Activated naive CD8-positive, alpha-beta T cell treated with anti-CD3 and anti-CD28 coated beads, Interleukin-2, amount 10 ng/mL, durations not matched to agents 7 days and 5 days (primary cell): ENCODE results near the gene RAB40A. TPM values are rescaled to one million over a fixed set of nuclear protein-coding genes. Genes with fewer than 3 reads are reported as not detected.

Experiments
- ATAC-seq: fragments of 150-1000 bp; cut with Tn5 transposase; one replicate; pipeline ENCODE4 v1.10.0; 2021; ENCODE audit warnings: low read depth, moderate library complexity
- POLR2A ChIA-PET: fragments of 350-600 bp; sonication (Branson Sonifier 250); formaldehyde crosslinking; loops from one replicate; lab custom pipeline; 2021; ENCODE audit warnings: antibody characterized with exemption; lab: Charles Lee
- DNase-seq: peaks from one replicate; pipeline ENCODE4 v3.0.0; 2021
- H3K27ac Mint-ChIP-seq: one replicate; pipeline ENCODE4 v1.8.0; 2022; ENCODE audit warnings: mild to moderate bottlenecking, mixed read lengths
- H3K27me3 Mint-ChIP-seq: one replicate; pipeline ENCODE4 v1.8.0; 2022; ENCODE audit warnings: mild to moderate bottlenecking, moderate library complexity, mixed read lengths
- H3K36me3 Mint-ChIP-seq: one replicate; pipeline ENCODE4 v1.8.0; 2021; ENCODE audit warnings: mild to moderate bottlenecking, mixed read lengths
- H3K4me1 Mint-ChIP-seq: one replicate; pipeline ENCODE4 v1.8.0; 2021; ENCODE audit warnings: mixed read lengths
- H3K4me3 Mint-ChIP-seq: one replicate; pipeline ENCODE4 v1.8.0; 2022; ENCODE audit warnings: mild to moderate bottlenecking, moderate library complexity, mixed read lengths
- H3K9me3 Mint-ChIP-seq: one replicate; pipeline ENCODE4 v1.8.0; 2021; ENCODE audit warnings: mixed read lengths
- total RNA-seq, 2 experiments: library from RNA; stranded (reverse); gene quantifications; one replicate each; pipeline ENCODE4 v1.2.3, GENCODE V29; 2021

RAB40A gene
- total RNA-seq, 2 experiments from 2014 or later: 0.22 to 0.26 TPM

GRCh38 chrX:103537871-103538387, 18.6 kb upstream of the RAB40A start:
- POLR2A ChIA-PET: no interaction called here
- Mint-ChIP-seq H3K4me3 (no peak overlapping the region), H3K9me3 (no peaks in the 10 kb centered on the region), H3K27ac (no peak overlapping the region), H3K36me3 (no peaks in the 10 kb centered on the region), H3K27me3 (peaks cover 2% of the 10 kb centered on the region), H3K4me1 (peaks cover 4% of the 10 kb centered on the region)
- ATAC-seq (no peak), DNase-seq (no peak)

GRCh38 chrX:103536732-103537131, 17.4 kb upstream of the RAB40A start:
- peaks cover 4% of the 10 kb centered on the region for H3K4me1 Mint-ChIP-seq
- POLR2A ChIA-PET: no interaction called here
- DNase-seq: no peak
- no peaks in the 10 kb centered on the region for H3K9me3 Mint-ChIP-seq
- no peaks in the 10 kb centered on the region for H3K36me3 Mint-ChIP-seq
- H3K27me3 Mint-ChIP-seq: peaks cover 2% of the 10 kb centered on the region
- no peak for ATAC-seq
- no peak overlapping the region for H3K27ac Mint-ChIP-seq
- no peak overlapping the region for H3K4me3 Mint-ChIP-seq

DNA sequence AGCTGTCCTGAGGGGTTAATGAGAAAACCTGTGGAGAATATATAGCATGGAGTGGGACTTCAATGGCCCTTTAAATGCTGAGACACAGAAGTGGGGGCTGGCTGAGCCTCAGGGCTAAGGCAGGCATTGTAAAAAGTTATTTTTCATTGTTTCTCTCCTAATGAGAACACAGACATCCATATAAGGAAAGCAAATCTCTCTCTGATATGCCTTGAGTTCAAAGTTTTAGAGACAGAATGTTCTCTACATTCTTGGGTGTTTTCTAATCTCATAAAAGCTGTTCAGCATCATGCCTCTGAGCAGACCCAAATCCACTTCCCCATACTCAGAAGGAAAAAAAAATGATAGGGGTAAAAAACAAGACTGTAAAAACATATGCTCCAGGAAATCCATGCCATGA, 16.8 kb upstream of the RAB40A start:
- H3K36me3 Mint-ChIP-seq: no peaks in the 10 kb centered on the region
- H3K9me3 Mint-ChIP-seq: no peaks in the 10 kb centered on the region

DNA sequence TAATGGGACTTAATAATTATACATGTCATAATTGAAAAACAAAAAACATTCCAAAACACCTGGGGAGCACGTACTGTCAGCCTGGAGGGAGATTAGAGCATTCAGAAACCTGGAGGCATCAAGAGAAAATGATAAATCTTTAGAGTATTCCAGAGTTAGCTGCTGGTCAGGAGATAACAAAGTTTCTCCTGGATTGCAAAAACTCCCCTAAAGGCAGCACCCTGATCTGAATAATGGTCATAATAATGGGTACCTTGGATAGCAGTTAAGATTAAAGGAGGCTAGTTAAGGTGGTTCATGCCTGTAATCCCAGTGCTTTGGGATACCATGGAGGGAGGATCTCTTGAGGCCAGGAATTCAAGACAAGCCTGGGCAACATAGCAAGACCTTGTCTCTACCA, 15.9 kb upstream of the RAB40A start:
- no peaks in the 10 kb centered on the region for H3K36me3 Mint-ChIP-seq
- no peak for DNase-seq
- peaks cover 2% of the 10 kb centered on the region for H3K27me3 Mint-ChIP-seq
- H3K27ac Mint-ChIP-seq: no peak overlapping the region
- H3K4me1 Mint-ChIP-seq: peaks cover 4% of the 10 kb centered on the region
- POLR2A ChIA-PET: no interaction called here
- H3K9me3 Mint-ChIP-seq: no peaks in the 10 kb centered on the region
- H3K4me3 Mint-ChIP-seq: no peak overlapping the region
- no peak for ATAC-seq

More for the DNA sequence above, 16.8 kb upstream of the RAB40A start:
- POLR2A ChIA-PET: no interaction called here
- DNase-seq: no peak
- Mint-ChIP-seq H3K27ac (no peak overlapping the region), H3K27me3 (peaks cover 2% of the 10 kb centered on the region), H3K4me3 (no peak overlapping the region), H3K4me1 (peaks cover 4% of the 10 kb centered on the region)
- ATAC-seq: no peak

DNA sequence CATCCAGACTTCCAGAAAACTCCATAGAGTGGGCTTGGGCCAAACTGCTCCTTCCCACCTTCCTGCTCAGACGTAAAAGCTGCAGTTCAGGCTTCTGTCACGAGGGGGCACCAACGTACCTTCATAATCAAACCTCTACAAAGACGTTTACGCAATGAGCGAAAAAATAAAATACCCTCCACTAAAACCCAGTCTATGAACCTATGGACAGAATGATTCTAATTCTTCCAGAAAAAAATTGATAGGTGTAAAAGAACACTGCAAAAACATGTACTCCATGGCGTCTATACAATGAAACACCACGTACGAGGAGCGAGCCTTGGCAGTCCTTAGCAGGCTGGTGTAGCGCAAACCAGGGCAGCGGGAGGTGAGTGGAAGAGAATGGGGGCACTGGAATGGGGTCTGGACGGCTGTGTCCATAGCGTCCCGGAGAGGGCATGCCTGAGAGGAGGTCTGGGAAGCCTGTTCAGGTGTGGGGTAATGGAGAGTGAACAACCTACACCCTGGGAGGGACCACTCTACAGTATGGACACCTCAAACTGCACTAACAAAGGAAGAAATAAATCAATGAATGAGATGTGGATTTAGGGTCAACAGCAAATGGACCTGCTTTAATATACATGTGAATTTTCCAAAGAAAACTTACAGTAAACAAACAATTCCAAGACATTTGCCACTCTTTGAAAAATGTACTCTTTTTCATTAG, 14.4 kb upstream of the RAB40A start:
- POLR2A ChIA-PET: no interaction called here
- no peak overlapping the region for H3K27ac Mint-ChIP-seq
- peaks cover 4% of the 10 kb centered on the region for H3K4me1 Mint-ChIP-seq
- ATAC-seq (no peak), DNase-seq (peak; percentile 63)
- H3K27me3 Mint-ChIP-seq: peaks cover 2% of the 10 kb centered on the region
- no peaks in the 10 kb centered on the region for H3K36me3 Mint-ChIP-seq
- H3K9me3 Mint-ChIP-seq: no peaks in the 10 kb centered on the region
- H3K4me3 Mint-ChIP-seq: peak overlapping the region; percentile 73

- no peak overlapping the region for H3K4me3 Mint-ChIP-seq
- peaks cover 2% of the 10 kb centered on the region for H3K27me3 Mint-ChIP-seq
- POLR2A ChIA-PET: no interaction called here
- DNase-seq (no peak), ATAC-seq (no peak)
- peaks cover 4% of the 10 kb centered on the region for H3K4me1 Mint-ChIP-seq
- no peak overlapping the region for H3K27ac Mint-ChIP-seq
- H3K9me3 Mint-ChIP-seq: no peaks in the 10 kb centered on the region
- no peaks in the 10 kb centered on the region for H3K36me3 Mint-ChIP-seq
Observed at GRCh38 chrX:103531002-103531401, 11.7 kb upstream of the RAB40A start.

DNA sequence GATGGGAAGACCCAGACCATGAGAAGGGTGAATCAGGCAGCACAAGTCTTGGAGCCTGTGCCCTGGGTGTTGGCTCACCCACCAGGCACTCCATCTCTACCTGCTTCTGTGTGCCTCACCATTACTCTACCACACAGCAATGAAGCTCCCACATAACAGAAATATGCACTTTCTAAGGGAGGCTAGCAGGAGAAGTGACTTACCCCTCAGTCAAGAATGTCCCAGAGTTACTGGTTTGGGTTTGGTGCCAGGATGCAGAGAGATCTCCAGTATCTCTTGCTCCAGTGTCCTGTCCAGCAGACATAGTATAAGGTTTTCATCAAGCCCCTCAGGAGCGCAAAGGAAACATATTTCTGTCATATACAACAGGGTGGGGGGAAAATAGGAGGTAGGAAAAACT, 11.3 kb upstream of the RAB40A start:
- Mint-ChIP-seq H3K9me3 (no peaks in the 10 kb centered on the region), H3K4me3 (no peak overlapping the region), H3K27me3 (peaks cover 2% of the 10 kb centered on the region), H3K27ac (no peak overlapping the region), H3K36me3 (no peaks in the 10 kb centered on the region), H3K4me1 (peaks cover 4% of the 10 kb centered on the region)
- no peak for ATAC-seq
- DNase-seq: no peak
- POLR2A ChIA-PET: no interaction called here

- ATAC-seq: no peak
- H3K27ac Mint-ChIP-seq: no peak overlapping the region
- no peaks in the 10 kb centered on the region for H3K36me3 Mint-ChIP-seq
- DNase-seq: no peak
- POLR2A ChIA-PET: no interaction called here
- no peaks in the 10 kb centered on the region for H3K27me3 Mint-ChIP-seq
- no peak overlapping the region for H3K4me3 Mint-ChIP-seq
- peaks cover 4% of the 10 kb centered on the region for H3K4me1 Mint-ChIP-seq
- no peaks in the 10 kb centered on the region for H3K9me3 Mint-ChIP-seq
Observed at GRCh38 chrX:103529550-103529949, 10.3 kb upstream of the RAB40A start.

DNA sequence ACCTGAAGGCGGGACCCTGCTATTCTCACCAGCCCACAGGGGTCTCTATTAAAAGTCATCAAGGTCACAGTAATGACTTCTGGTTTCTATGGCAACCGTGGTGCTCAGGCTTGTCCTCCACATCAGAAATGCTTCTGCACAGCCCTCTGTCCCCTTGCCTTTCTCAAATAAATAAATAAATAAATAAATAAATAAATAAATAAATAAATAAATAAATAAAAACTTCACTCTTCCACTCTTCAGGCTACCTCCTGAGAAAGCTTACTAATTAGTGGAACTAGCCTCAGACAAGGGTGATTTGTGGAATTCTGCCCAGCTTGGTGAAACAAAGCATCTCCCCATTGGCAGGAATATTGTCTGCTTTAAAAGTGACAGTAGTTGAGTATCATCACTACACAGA, 5.5 kb upstream of the RAB40A start:
- POLR2A ChIA-PET: no interaction called here
- no peak for DNase-seq
- ATAC-seq: no peak
- H3K27me3 Mint-ChIP-seq: no peaks in the 10 kb centered on the region
- no peaks in the 10 kb centered on the region for H3K36me3 Mint-ChIP-seq
- no peak overlapping the region for H3K27ac Mint-ChIP-seq
- H3K4me3 Mint-ChIP-seq: no peak overlapping the region
- no peaks in the 10 kb centered on the region for H3K4me1 Mint-ChIP-seq
- no peaks in the 10 kb centered on the region for H3K9me3 Mint-ChIP-seq

DNA sequence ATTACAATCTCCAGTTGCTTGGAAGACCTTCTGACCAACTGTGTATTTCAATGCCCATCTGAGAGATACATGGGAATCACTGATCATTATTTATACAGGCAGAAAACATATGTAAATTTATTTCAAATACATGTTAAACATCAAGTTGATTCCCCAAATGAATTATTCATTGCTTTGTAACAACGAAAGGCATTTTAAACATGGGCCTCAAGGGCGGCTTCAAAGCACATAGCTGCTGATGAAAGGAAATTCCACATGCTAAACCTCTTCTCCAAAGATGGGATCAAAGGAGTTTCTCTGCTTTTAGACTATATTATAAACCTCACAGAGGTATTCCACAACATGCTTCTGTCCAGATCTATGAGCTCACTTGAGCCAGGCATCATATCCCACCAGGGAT, 4.3 kb upstream of the RAB40A start:
- no peak overlapping the region for H3K4me3 Mint-ChIP-seq
- DNase-seq: no peak
- no peaks in the 10 kb centered on the region for H3K36me3 Mint-ChIP-seq
- POLR2A ChIA-PET: no interaction called here
- H3K27ac Mint-ChIP-seq: no peak overlapping the region
- no peaks in the 10 kb centered on the region for H3K9me3 Mint-ChIP-seq
- H3K27me3 Mint-ChIP-seq: no peaks in the 10 kb centered on the region
- no peak for ATAC-seq
- H3K4me1 Mint-ChIP-seq: no peaks in the 10 kb centered on the region

- H3K27ac Mint-ChIP-seq: no peak overlapping the region
- H3K36me3 Mint-ChIP-seq: no peaks in the 10 kb centered on the region
- peaks cover 2% of the 10 kb centered on the region for H3K4me1 Mint-ChIP-seq
- no peak for DNase-seq
- POLR2A ChIA-PET: no interaction called here
- H3K27me3 Mint-ChIP-seq: no peaks in the 10 kb centered on the region
- H3K4me3 Mint-ChIP-seq: no peak overlapping the region
- ATAC-seq: no peak
- no peaks in the 10 kb centered on the region for H3K9me3 Mint-ChIP-seq
Observed at GRCh38 chrX:103520386-103520785, 1.1 kb upstream of the RAB40A start.

GRCh38 chrX:103518571-103518970, 718 bp downstream of the RAB40A start:
- no peaks in the 10 kb centered on the region for H3K36me3 Mint-ChIP-seq
- DNase-seq (no peak), ATAC-seq (no peak)
- POLR2A ChIA-PET: no interaction called here
- H3K27me3 Mint-ChIP-seq: no peaks in the 10 kb centered on the region
- H3K27ac Mint-ChIP-seq: no peak overlapping the region
- peaks cover 2% of the 10 kb centered on the region for H3K4me1 Mint-ChIP-seq
- no peak overlapping the region for H3K4me3 Mint-ChIP-seq
- no peaks in the 10 kb centered on the region for H3K9me3 Mint-ChIP-seq

DNA sequence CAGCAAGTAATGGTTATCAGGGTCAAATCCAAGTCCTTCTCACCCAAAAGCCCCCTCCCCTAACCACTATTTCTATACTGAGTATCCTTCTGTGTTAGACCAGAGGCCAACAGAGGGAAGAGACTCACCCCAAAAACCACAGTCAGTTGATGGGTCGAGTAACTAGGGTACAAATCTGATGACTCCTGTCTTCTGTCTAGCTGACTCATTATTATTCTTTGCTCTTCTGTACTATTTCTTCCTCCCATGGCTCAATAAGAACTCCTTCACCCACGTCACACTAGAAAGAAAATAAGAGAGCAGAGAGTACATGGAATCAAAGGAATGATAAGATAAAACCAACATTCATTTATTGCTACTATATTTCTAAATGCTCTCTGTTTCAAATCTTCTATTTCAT, 2.0 kb downstream of the RAB40A start:
- no peak overlapping the region for H3K27ac Mint-ChIP-seq
- ATAC-seq: no peak
- no peaks in the 10 kb centered on the region for H3K36me3 Mint-ChIP-seq
- H3K4me3 Mint-ChIP-seq: no peak overlapping the region
- no peaks in the 10 kb centered on the region for H3K27me3 Mint-ChIP-seq
- peaks cover 2% of the 10 kb centered on the region for H3K4me1 Mint-ChIP-seq
- POLR2A ChIA-PET: no interaction called here
- H3K9me3 Mint-ChIP-seq: no peaks in the 10 kb centered on the region
- no peak for DNase-seq

DNA sequence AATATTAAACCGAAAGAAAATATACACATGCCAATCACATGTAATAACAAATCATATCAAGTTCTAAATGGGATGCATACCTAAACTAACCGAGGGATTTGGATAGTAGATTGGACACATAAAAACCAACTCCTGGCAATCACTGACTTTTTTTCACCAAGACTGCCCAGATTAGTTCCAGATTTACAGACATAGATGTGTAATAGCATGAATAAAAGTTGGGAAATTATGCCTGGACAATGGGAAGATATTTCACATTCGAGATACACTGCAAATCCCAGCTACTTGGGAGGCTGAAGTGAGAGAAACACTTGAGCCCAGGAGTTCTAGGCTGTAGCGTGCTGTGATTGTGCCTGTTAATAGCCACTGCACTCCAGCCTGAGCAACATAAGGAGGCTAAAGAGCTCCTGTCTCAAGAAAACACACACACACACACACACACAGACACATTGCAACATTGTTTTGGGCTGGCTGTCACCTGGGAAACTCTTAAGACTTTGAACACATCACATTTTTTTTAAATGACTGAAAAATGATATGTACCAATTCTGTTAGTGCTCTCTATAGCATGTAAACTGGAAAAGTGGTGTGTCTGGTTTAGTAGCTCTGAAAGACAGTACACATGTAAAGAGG, 5.7 kb downstream of the RAB40A start:
- H3K4me3 Mint-ChIP-seq: no peak overlapping the region
- no peak for DNase-seq
- no peak for ATAC-seq
- H3K9me3 Mint-ChIP-seq: no peaks in the 10 kb centered on the region
- no peak overlapping the region for H3K27ac Mint-ChIP-seq
- H3K36me3 Mint-ChIP-seq: no peaks in the 10 kb centered on the region
- H3K27me3 Mint-ChIP-seq: peaks cover 3% of the 10 kb centered on the region
- POLR2A ChIA-PET: no interaction called here
- H3K4me1 Mint-ChIP-seq: peaks cover 2% of the 10 kb centered on the region
